Thoracic aorta (tissue), 2 donors: ENCODE results near the gene CCDC85C. TPM values are rescaled to one million over a fixed set of nuclear protein-coding genes. Genes with fewer than 3 reads are reported as not detected.

Source experiments
- ATAC-seq: fragments of 150-250 bp; one replicate; pipeline ENCODE4 v1.8.0; 2017; ENCODE audit warnings: low read depth; ENCODE audit not compliant: insufficient number of reproducible peaks, low FRiP score
- DNase-seq: peaks from one replicate; pipeline ENCODE4 v3.0.0-alpha.2; 2020; ENCODE audit warnings: low spot score
- H3K27ac ChIP-seq, 2 donors: fragments of 200-600 bp; sonication (generic); 1 replicate in 1 of 2; 2 replicates in 1 of 2; pipeline ENCODE4 v1.5.1; 2016; ENCODE audit warnings: mild to moderate bottlenecking in 2 of 2, moderate library complexity in 2 of 2
- H3K27me3 ChIP-seq: fragments of 200-600 bp; sonication (generic); replicated peaks from 2 replicates; pipeline ENCODE4 v1.6.0; 2016; ENCODE audit warnings: mild to moderate bottlenecking; ENCODE audit not compliant: insufficient read depth
- H3K36me3 ChIP-seq: fragments of 200-600 bp; sonication (generic); one replicate; pipeline ENCODE4 v1.5.1; 2016
- H3K4me1 ChIP-seq, 2 donors: fragments of 200-600 bp; sonication (generic); 1 replicate in 1 of 2; 2 replicates in 1 of 2; pipeline versions ENCODE4 v1.5.1 to v1.6.0; 2016; ENCODE audit warnings: low read depth in 2 of 2, mild to moderate bottlenecking in 1 of 2; ENCODE audit not compliant: control insufficient read depth in 1 of 2
- H3K4me3 ChIP-seq: fragments of 200-600 bp; sonication (generic); 2 replicates; pipeline ENCODE4 v1.5.1; 2016; ENCODE audit warnings: mild to moderate bottlenecking
- H3K9me3 ChIP-seq: fragments of 200-600 bp; sonication (generic); 2 replicates; pipeline ENCODE4 v1.5.1; 2016
- total RNA-seq, 2 donors: library from RNA; depleted of rRNA; stranded (reverse); fragments of >200 nt; gene quantifications; one replicate each; pipeline versions ENCODE4 v1.1.0 to v1.2.3, GENCODE V29; 2016
- TF ChIP-seq, protein P1 (sequence below): fragments of 200-600 bp; sonication (generic); IDR thresholded peaks from one replicate; pipeline ENCODE4 v1.5.1; 2019; ENCODE audit warnings: antibody characterized with exemption

CCDC85C gene
- total RNA-seq, 2 donors from 2014 or later, result 1.5 to 4.1 TPM

- ATAC-seq, result no peak
- H3K27me3 ChIP-seq, result no peaks in the 10 kb centered on the region
- no peak overlapping the region for H3K27ac ChIP-seq
- H3K4me3 ChIP-seq, result no peak overlapping the region
- peaks cover 8 to 24% of the 10 kb centered on the region in 2 donors for H3K4me1 ChIP-seq
- no peaks in the 10 kb centered on the region for H3K36me3 ChIP-seq
- no peaks in the 10 kb centered on the region for H3K9me3 ChIP-seq
- DNase-seq, result no peak
- TF ChIP-seq, protein P1, sequence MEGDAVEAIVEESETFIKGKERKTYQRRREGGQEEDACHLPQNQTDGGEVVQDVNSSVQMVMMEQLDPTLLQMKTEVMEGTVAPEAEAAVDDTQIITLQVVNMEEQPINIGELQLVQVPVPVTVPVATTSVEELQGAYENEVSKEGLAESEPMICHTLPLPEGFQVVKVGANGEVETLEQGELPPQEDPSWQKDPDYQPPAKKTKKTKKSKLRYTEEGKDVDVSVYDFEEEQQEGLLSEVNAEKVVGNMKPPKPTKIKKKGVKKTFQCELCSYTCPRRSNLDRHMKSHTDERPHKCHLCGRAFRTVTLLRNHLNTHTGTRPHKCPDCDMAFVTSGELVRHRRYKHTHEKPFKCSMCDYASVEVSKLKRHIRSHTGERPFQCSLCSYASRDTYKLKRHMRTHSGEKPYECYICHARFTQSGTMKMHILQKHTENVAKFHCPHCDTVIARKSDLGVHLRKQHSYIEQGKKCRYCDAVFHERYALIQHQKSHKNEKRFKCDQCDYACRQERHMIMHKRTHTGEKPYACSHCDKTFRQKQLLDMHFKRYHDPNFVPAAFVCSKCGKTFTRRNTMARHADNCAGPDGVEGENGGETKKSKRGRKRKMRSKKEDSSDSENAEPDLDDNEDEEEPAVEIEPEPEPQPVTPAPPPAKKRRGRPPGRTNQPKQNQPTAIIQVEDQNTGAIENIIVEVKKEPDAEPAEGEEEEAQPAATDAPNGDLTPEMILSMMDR, result no peak
Measured at GRCh38 chr14:99573436-99574098, 30.4 kb downstream of the CCDC85C start.

DNA sequence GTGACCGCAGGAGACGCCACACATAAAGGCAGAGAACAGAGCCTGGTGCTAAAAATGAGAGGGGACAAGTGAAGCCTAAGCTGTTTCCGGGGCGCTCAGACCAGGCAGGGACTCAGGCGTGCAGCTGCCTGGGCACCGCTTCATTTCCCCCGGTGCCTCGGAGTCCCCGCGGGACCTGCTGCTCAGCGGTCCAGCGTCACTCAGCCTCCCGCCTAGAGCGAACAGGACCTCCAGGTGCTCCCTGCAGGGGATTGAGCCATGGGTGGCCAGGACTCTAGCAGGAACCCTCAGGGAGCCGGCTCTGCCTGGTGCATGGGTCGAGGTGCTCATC lies 31.0 kb downstream of the CCDC85C start:
- Histone ChIP-seq H3K27me3 (no peaks in the 10 kb centered on the region), H3K36me3 (no peaks in the 10 kb centered on the region), H3K4me1 (peaks cover 8 to 24% of the 10 kb centered on the region in 2 donors), H3K9me3 (no peaks in the 10 kb centered on the region), H3K27ac (no peak overlapping the region), H3K4me3 (no peak overlapping the region)
- DNase-seq (no peak), ATAC-seq (no peak)
- TF ChIP-seq, protein P1, result no peak

GRCh38 chr14:99572173-99572999 lies 31.6 kb downstream of the CCDC85C start:
- Histone ChIP-seq H3K4me1 (peaks cover 8 to 24% of the 10 kb centered on the region in 2 donors), H3K9me3 (no peaks in the 10 kb centered on the region), H3K27ac (no peak overlapping the region), H3K4me3 (no peak overlapping the region), H3K27me3 (no peaks in the 10 kb centered on the region), H3K36me3 (no peaks in the 10 kb centered on the region)
- no peak for ATAC-seq
- TF ChIP-seq, protein P1, result no peak
- DNase-seq, result no peak

- ATAC-seq, result no peak
- Histone ChIP-seq H3K27me3 (no peaks in the 10 kb centered on the region), H3K4me3 (no peak overlapping the region), H3K9me3 (no peaks in the 10 kb centered on the region), H3K27ac (no peak overlapping the region), H3K36me3 (no peaks in the 10 kb centered on the region), H3K4me1 (peaks cover 8 to 24% of the 10 kb centered on the region in 2 donors)
- TF ChIP-seq, protein P1, result no peak
- DNase-seq, result no peak
Measured at GRCh38 chr14:99571303-99571986, 32.6 kb downstream of the CCDC85C start.
